Fibroblast of gingiva (primary cell): ENCODE data around the gene C11orf16.
"Not testable (repeated sequence)": the region's sequence is repeated elsewhere in the genome, so short reads cannot be mapped to it uniquely, and the experiment has no call there.

Experiments used
- DNase-seq: peaks from one replicate; pipeline ENCODE4 v3.0.0-alpha.2; 2011; ENCODE audit warnings: low read depth

The C11orf16 gene

GRCh38 chr11:8886322-8886721 is 46.4 kb downstream of the C11orf16 start:
- peak; percentile 16 for DNase-seq

DNA sequence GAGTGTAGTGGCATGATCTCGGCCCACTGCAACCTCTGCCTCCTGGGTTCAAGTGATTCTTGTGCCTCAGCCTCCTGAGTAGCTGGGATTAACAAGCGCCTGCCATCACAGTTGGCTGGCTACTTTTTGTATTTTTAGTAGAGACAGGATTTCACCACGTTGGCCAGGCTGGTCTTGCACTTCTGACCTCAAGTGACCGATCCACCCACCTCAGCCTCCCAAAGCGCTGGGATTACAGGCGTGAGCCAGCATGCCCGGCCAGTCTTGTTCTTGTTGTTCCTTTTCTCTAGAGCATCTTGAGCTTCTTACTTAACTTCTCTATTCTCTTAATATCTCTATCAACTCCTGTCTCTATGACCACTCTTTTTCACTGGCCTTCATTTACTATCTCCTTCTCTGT is 51.2 kb downstream of the C11orf16 start:
- DNase-seq: not testable (repeated sequence)

DNA sequence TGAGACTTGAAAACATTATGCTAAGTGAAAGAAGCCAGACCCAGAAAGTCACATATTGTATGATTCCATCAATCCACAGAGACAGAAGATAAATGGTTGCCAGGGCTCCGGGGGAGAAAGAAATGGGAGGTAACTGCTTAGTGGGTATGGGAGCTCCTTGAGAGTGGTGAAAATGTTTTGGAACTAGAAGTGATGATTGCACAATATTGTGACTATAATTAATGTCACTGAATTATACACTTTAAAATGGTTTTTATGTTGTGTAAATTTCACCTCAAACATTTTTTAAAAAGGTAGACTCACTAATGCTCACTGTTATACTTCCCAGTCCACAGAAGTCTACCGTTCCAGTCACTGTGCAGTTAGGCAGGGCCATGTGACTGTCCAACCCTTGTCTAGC is 54.0 kb downstream of the C11orf16 start:
- DNase-seq: no peak

- no peak for DNase-seq
These were observed 58.9 kb downstream of the C11orf16 start for GRCh38 chr11:8873741-8874405.

DNA sequence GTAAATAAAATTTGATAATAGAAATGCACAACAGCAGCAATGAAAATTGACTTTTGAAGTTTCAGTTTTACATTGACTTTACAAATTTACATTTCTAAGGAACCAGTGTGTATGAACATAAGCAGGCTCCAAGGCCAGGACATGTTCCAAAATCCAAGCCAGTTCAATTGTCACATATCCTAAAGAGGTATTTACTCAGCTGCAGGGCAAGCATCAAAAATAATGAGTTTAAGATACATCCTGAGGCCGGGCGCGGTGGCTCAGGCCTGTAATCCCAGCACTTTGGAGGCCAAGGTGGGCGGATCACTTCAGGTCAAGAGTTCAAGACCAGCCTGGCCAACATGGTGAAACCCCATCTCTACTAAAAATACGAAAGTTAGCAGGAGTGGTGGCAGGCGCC is 60.8 kb downstream of the C11orf16 start:
- DNase-seq: no peak

DNA sequence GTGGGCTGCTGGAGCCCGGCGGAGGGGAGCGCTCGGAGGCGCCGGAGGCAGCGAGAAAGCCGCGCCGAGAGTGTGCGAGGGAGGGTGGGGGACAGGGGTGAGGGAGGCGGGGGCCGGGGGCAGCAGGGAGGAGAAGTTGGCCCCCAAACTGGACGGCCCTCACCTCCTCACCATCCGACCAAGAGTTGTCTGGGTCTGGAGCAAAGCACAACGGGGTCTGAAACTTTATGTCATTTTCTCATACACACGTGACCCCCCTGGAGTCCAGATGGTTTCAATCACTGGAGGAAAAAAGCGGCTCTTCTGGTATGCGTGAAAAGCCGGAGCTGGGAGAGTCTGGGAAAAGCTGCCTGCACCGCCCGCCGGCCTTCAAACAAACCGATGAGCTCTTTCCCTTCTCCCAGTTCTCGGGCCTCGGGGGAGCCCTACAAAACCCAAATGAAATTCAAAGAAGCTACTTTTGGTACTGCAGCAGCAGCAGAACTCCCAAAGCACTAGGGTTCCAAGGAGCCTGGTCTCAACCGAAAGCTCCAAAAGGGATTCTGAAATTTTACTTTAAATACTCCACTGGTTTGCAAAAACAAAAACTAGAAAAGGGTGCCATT is 61.5 kb downstream of the C11orf16 start:
- peak; percentile 89 for DNase-seq

- DNase-seq: peak; percentile 70
These were observed 62.2 kb downstream of the C11orf16 start for GRCh38 chr11:8870411-8871170.
